Calu3 (cell line): ENCODE data around the gene PLIN4. TPM values are rescaled to one million over a fixed set of nuclear protein-coding genes. Genes with fewer than 3 reads are reported as not detected.

Experiments
- BruUV-seq: library from RNA; stranded (reverse); fragments of 400-500 nt; replicated peaks from 2 replicates; lab custom pipeline; 2021; lab: Mats Ljungman, UMichigan
- CTCF ChIA-PET: fragments of 300-600 bp; sonication (Branson Sonifier 250); formaldehyde crosslinking; loops from one replicate; lab custom pipeline; 2022; ENCODE audit warnings: antibody characterized with exemption; lab: Charles Lee
- DNase-seq: peaks from one replicate; pipeline ENCODE4 v3.0.0; 2022
- H3K27ac Mint-ChIP-seq: one replicate; pipeline ENCODE4 v1.8.0; 2022; ENCODE audit warnings: mixed read lengths; ENCODE audit not compliant: unreplicated experiment
- H3K27me3 Mint-ChIP-seq: one replicate; pipeline ENCODE4 v1.8.0; 2022; ENCODE audit warnings: mixed read lengths; ENCODE audit not compliant: unreplicated experiment
- H3K36me3 Mint-ChIP-seq: one replicate; pipeline ENCODE4 v1.8.0; 2022; ENCODE audit warnings: mild to moderate bottlenecking, moderate library complexity, mixed read lengths; ENCODE audit not compliant: insufficient read depth, unreplicated experiment
- H3K4me1 Mint-ChIP-seq: one replicate; pipeline ENCODE4 v1.8.0; 2022; ENCODE audit warnings: mild to moderate bottlenecking, low read depth, mixed read lengths; ENCODE audit not compliant: unreplicated experiment
- H3K4me3 Mint-ChIP-seq: one replicate; pipeline ENCODE4 v1.8.0; 2022; ENCODE audit warnings: mild to moderate bottlenecking, low read depth, moderate library complexity, mixed read lengths; ENCODE audit not compliant: unreplicated experiment
- H3K9me3 Mint-ChIP-seq: one replicate; pipeline ENCODE4 v1.8.0; 2022; ENCODE audit warnings: low read depth, mixed read lengths; ENCODE audit not compliant: unreplicated experiment
- CTCF ChIP-seq: fragments of 200-600 bp; IDR thresholded peaks from one replicate; pipeline ENCODE4 v1.8.0; 2022; ENCODE audit warnings: antibody characterized with exemption; ENCODE audit not compliant: unreplicated experiment
- intact Hi-C: fragments of 100-400 bp; cut with micrococcal nuclease; formaldehyde crosslinking; loops from one replicate; pipeline ENCODE4 v1.10.0; 2022; ENCODE audit not compliant: unreplicated experiment
- total RNA-seq: library from RNA; stranded (reverse); gene quantifications from 2 replicates; pipeline ENCODE4 v1.2.3, GENCODE V29; 2022

The PLIN4 gene
- total RNA-seq, 1 experiment from 2014 or later = 1.1 TPM

GRCh38 chr19:4471403-4472173 lies 46.7 kb downstream of the PLIN4 start:
- CTCF ChIA-PET = interaction anchor here (0.5 to 1.9 kb wide), 8 partner anchors 21 to 1016 kb away, joined by 3 to 6 read pairs (median 3); partner anchors contain the start of gene PLIN5
- H3K9me3 Mint-ChIP-seq = no peaks in the 10 kb centered on the region
- H3K4me3 Mint-ChIP-seq = no peak overlapping the region
- DNase-seq = peak; percentile 93
- intact Hi-C loops = no loop called here
- H3K27me3 Mint-ChIP-seq = no peaks in the 10 kb centered on the region
- no TSS peak for BruUV-seq
- no peak for TF ChIP-seq CTCF
- H3K36me3 Mint-ChIP-seq = peaks cover 19% of the 10 kb centered on the region
- no peaks in the 10 kb centered on the region for H3K4me1 Mint-ChIP-seq
- no peak overlapping the region for H3K27ac Mint-ChIP-seq

GRCh38 chr19:4467835-4468234 lies 50.5 kb downstream of the PLIN4 start:
- no peak for TF ChIP-seq CTCF
- intact Hi-C loops = no loop called here
- Mint-ChIP-seq H3K36me3 (no peaks in the 10 kb centered on the region), H3K9me3 (no peaks in the 10 kb centered on the region), H3K4me3 (no peak overlapping the region), H3K27me3 (no peaks in the 10 kb centered on the region), H3K4me1 (no peaks in the 10 kb centered on the region), H3K27ac (no peak overlapping the region)
- DNase-seq = no peak
- CTCF ChIA-PET = interaction anchor here (0.7 kb wide), 2 partner anchors 58 to 324 kb away, joined by 3 read pairs; partner anchors contain the start of gene FEM1A
- BruUV-seq = no TSS peak

GRCh38 chr19:4464815-4465581 lies 53.3 kb downstream of the PLIN4 start:
- Mint-ChIP-seq H3K27ac (no peak overlapping the region), H3K36me3 (no peaks in the 10 kb centered on the region), H3K4me3 (no peak overlapping the region), H3K4me1 (no peaks in the 10 kb centered on the region), H3K9me3 (no peaks in the 10 kb centered on the region), H3K27me3 (no peaks in the 10 kb centered on the region)
- CTCF ChIA-PET = no interaction called here
- intact Hi-C loops = no loop called here
- DNase-seq = no peak
- no TSS peak for BruUV-seq
- TF ChIP-seq CTCF = no peak

GRCh38 chr19:4457654-4458395 lies 60.5 kb downstream of the PLIN4 start, which contains the start of gene UBXN6:
Gene UBXN6 (minus strand): TSS chr19:4457794. CDS start chr19:4457697, 97 bp downstream.
- CTCF ChIA-PET = no interaction called here
- TF ChIP-seq CTCF = no peak
- intact Hi-C loops = no loop called here
- Mint-ChIP-seq H3K27ac (peak within 1 kb of the TSS; percentile 73), H3K36me3 (peaks cover 29% of the 10 kb centered on the region), H3K27me3 (no peaks in the 10 kb centered on the region), H3K4me1 (peaks cover 11% of the 10 kb centered on the region), H3K9me3 (no peaks in the 10 kb centered on the region), H3K4me3 (peak within 1 kb of the TSS; percentile 81)
- peak; percentile 93 for DNase-seq
- no TSS peak for BruUV-seq
